ENCODE measurements around the gene COPE.

COPE gene

GRCh38 chr19:18895038-18895823, 24.0 kb downstream of the COPE start:
- in situ Hi-C loops (cut with MboI; ENCODE audit: low sequenced_read_pairs) = no loop called here

- in situ Hi-C loops (cut with MboI; ENCODE audit: low sequenced_read_pairs) = no loop called here
Observed at GRCh38 chr19:18894254-18895037, 24.7 kb downstream of the COPE start.

GRCh38 chr19:18893587-18894253, 25.5 kb downstream of the COPE start:
- in situ Hi-C loops (cut with MboI; ENCODE audit: low sequenced_read_pairs) = no loop called here

GRCh38 chr19:18889949-18890745, 29.0 kb downstream of the COPE start:
- in situ Hi-C loops (cut with MboI; ENCODE audit: low sequenced_read_pairs) = no loop called here

- in situ Hi-C loops (cut with MboI; ENCODE audit: low sequenced_read_pairs) = no loop called here
Observed at GRCh38 chr19:18886972-18887371, 32.2 kb downstream of the COPE start.

GRCh38 chr19:18883526-18884304, 35.5 kb downstream of the COPE start:
- in situ Hi-C loops (cut with MboI; ENCODE audit: low sequenced_read_pairs) = no loop called here

GRCh38 chr19:18881491-18881890, 37.7 kb downstream of the COPE start:
- in situ Hi-C loops (cut with MboI; ENCODE audit: low sequenced_read_pairs) = no loop called here

GRCh38 chr19:18879579-18880373, 39.4 kb downstream of the COPE start:
- in situ Hi-C loops (cut with MboI; ENCODE audit: low sequenced_read_pairs) = no loop called here

GRCh38 chr19:18878858-18879578, 40.2 kb downstream of the COPE start:
- in situ Hi-C loops (cut with MboI; ENCODE audit: low sequenced_read_pairs) = no loop called here

- in situ Hi-C loops (cut with MboI; ENCODE audit: low sequenced_read_pairs) = no loop called here
Observed at GRCh38 chr19:18878058-18878797, 41.0 kb downstream of the COPE start.

- in situ Hi-C loops (cut with MboI; ENCODE audit: low sequenced_read_pairs) = no loop called here
Observed at GRCh38 chr19:18876865-18877264, 42.3 kb downstream of the COPE start.

- in situ Hi-C loops (cut with MboI; ENCODE audit: low sequenced_read_pairs) = no loop called here
Observed at GRCh38 chr19:18875726-18876125, 43.5 kb downstream of the COPE start.

- in situ Hi-C loops (cut with MboI; ENCODE audit: low sequenced_read_pairs) = no loop called here
Observed at GRCh38 chr19:18871543-18871942, 47.6 kb downstream of the COPE start.

- in situ Hi-C loops (cut with MboI; ENCODE audit: low sequenced_read_pairs) = no loop called here
Observed at GRCh38 chr19:18870531-18871172, 48.5 kb downstream of the COPE start.

- in situ Hi-C loops (cut with MboI; ENCODE audit: low sequenced_read_pairs) = no loop called here
Observed at GRCh38 chr19:18869781-18870530, 49.2 kb downstream of the COPE start.

- in situ Hi-C loops (cut with MboI; ENCODE audit: low sequenced_read_pairs) = no loop called here
Observed at GRCh38 chr19:18869023-18869618, 50.1 kb downstream of the COPE start.

All from hTERT RPE-1 (cell line).